HEK293T (cell line): ENCODE results near the gene DLG5.

ENCODE experiments used
- ARNT ChIP-seq: fragments of 450-650 bp; IDR thresholded peaks from 2 replicates; pipeline ENCODE4 v1.6.1; 2017; ENCODE audit warnings: mild to moderate bottlenecking
- BHLHE40 ChIP-seq: fragments of 450-650 bp; IDR thresholded peaks from 2 replicates; pipeline ENCODE4 v1.6.1; 2016; ENCODE audit warnings: mild to moderate bottlenecking, moderate library complexity, borderline replicate concordance
- ELF4 ChIP-seq: fragments of 450-650 bp; IDR thresholded peaks from 2 replicates; pipeline ENCODE4 v1.6.1; 2017; ENCODE audit warnings: antibody characterized with exemption
- FOXA1 ChIP-seq: fragments of 450-650 bp; IDR thresholded peaks from 2 replicates; pipeline ENCODE4 v1.6.1; 2016; ENCODE audit warnings: mild to moderate bottlenecking
- FOXK2 ChIP-seq: fragments of 450-650 bp; IDR thresholded peaks from 2 replicates; pipeline ENCODE4 v1.6.1; 2016; ENCODE audit warnings: mild to moderate bottlenecking
- FOXM1 ChIP-seq: fragments of 450-650 bp; IDR thresholded peaks from 2 replicates; pipeline ENCODE4 v1.6.1; 2017; ENCODE audit warnings: mild to moderate bottlenecking, borderline replicate concordance
- HDGF ChIP-seq: fragments of 450-650 bp; IDR thresholded peaks from 2 replicates; pipeline ENCODE4 v1.6.1; 2017; ENCODE audit warnings: antibody characterized with exemption, borderline replicate concordance
- NFRKB ChIP-seq: fragments of 450-650 bp; IDR thresholded peaks from 2 replicates; pipeline ENCODE4 v1.6.1; 2016; ENCODE audit warnings: mild to moderate bottlenecking, moderate library complexity
- SP1 ChIP-seq: fragments of 450-650 bp; IDR thresholded peaks from 2 replicates; pipeline ENCODE4 v1.6.1; 2017
- SUZ12 ChIP-seq: fragments of 450-650 bp; IDR thresholded peaks from 2 replicates; pipeline ENCODE4 v1.6.1; 2016; ENCODE audit warnings: mild to moderate bottlenecking
- TARDBP ChIP-seq: fragments of 450-650 bp; IDR thresholded peaks from 2 replicates; pipeline ENCODE4 v1.6.1; 2016
- TF ChIP-seq, protein P1 (sequence below): fragments of 450-650 bp; IDR thresholded peaks from 2 replicates; pipeline ENCODE4 v1.6.1; 2016

DNA sequence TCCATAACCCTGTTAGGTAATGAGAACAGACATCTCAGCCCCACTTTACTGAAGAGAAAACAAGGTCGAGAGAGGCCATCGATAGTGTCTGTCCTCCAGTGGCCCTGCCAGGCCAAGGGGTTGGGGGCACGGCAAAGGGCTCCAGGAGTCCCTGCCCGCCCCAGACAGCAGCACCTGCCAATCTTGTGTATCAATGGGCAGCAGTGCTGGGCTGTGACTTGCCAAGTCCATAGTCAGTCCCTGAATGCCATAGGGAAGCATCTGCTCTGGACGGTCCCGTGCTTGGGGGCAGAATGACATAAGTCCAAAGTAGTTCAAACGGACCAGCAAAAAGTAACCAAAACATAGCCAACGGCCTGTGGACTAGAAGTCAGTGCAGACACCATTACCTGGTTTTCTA, 33.2 kb downstream of the DLG5 start:
- TF ChIP-seq SP1 (no peak), SUZ12 (no peak), FOXA1 (no peak), FOXM1 (no peak), HDGF (no peak), ARNT (no peak), ELF4 (no peak), BHLHE40 (no peak), NFRKB (no peak), TARDBP (no peak), FOXK2 (no peak)
- TF ChIP-seq, protein P1, sequence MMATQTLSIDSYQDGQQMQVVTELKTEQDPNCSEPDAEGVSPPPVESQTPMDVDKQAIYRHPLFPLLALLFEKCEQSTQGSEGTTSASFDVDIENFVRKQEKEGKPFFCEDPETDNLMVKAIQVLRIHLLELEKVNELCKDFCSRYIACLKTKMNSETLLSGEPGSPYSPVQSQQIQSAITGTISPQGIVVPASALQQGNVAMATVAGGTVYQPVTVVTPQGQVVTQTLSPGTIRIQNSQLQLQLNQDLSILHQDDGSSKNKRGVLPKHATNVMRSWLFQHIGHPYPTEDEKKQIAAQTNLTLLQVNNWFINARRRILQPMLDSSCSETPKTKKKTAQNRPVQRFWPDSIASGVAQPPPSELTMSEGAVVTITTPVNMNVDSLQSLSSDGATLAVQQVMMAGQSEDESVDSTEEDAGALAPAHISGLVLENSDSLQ = no peak
